H1 (cell line): Measurements from ENCODE around the gene LIPG. TPM values are rescaled to one million over a fixed set of nuclear protein-coding genes. Genes with fewer than 3 reads are reported as not detected.

Source experiments
- CTCF ChIA-PET: fragments of 300-600 bp; sonication (Branson Sonifier 250); formaldehyde crosslinking; loops from one replicate; lab custom pipeline; 2021; ENCODE audit not compliant: partially characterized antibody; lab: Charles Lee
- POLR2A ChIA-PET: fragments of 300-600 bp; sonication (Branson Sonifier 250); formaldehyde crosslinking; loops from one replicate; lab custom pipeline; 2021; ENCODE audit warnings: inconsistent platforms; ENCODE audit not compliant: partially characterized antibody; lab: Charles Lee
- DNase-seq, 2 experiments: peaks; one replicate each; pipeline versions ENCODE4 v3.0.0 to v3.0.0-alpha.2; 2010 to 2022; ENCODE audit warnings: low spot score in 2 of 2, low read depth in 1 of 2, mixed read lengths in 1 of 2
- FAIRE-seq: peaks from 2 replicates; lab custom pipeline; 2011; peaks lifted over from hg19 to GRCh38; lab: Jason Lieb, UNC
- H2AFZ ChIP-seq: 2 replicates; pipeline ENCODE4 v1.8.1; 2012; ENCODE audit warnings: low read length, inconsistent platforms
- H2AK5ac ChIP-seq: 2 replicates; pipeline ENCODE4 v1.6.1; 2013; ENCODE audit warnings: low read depth, low read length
- H2BK120ac ChIP-seq: replicated peaks from 2 replicates; pipeline ENCODE3; 2013; ENCODE audit warnings: low read depth, low read length, inconsistent platforms
- H2BK12ac ChIP-seq: 2 replicates; pipeline ENCODE4 v1.6.1; 2013; ENCODE audit warnings: low read depth, low read length
- H2BK15ac ChIP-seq: 2 replicates; pipeline ENCODE4 v1.6.1; 2013; ENCODE audit warnings: low read length
- H2BK20ac ChIP-seq: 2 replicates; pipeline ENCODE4 v1.6.1; 2013; ENCODE audit warnings: low read length
- H2BK5ac ChIP-seq: 2 replicates; pipeline ENCODE4 v1.6.1; 2013; ENCODE audit warnings: low read depth, low read length
- H3K14ac ChIP-seq: 2 replicates; pipeline ENCODE4 v1.6.1; 2013; ENCODE audit warnings: inconsistent platforms; ENCODE audit not compliant: insufficient read length
- H3K18ac ChIP-seq: 2 replicates; pipeline ENCODE4 v1.6.1; 2013; ENCODE audit warnings: low read length; ENCODE audit errors: extremely low read depth
- H3K23ac ChIP-seq: 2 replicates; pipeline ENCODE4 v1.6.1; 2013; ENCODE audit warnings: inconsistent platforms; ENCODE audit not compliant: insufficient read length
- H3K23me2 ChIP-seq: 2 replicates; pipeline ENCODE4 v1.6.1; 2013; ENCODE audit warnings: low read depth, low read length
- H3K27ac ChIP-seq: 2 replicates; pipeline ENCODE4 v1.6.1; 2011; ENCODE audit warnings: low read depth, low read length, inconsistent platforms
- H3K27me3 ChIP-seq, 4 experiments: replicated peaks in 1 of 4; 1 replicate in 1 of 4; 2 replicates in 3 of 4; pipeline versions ENCODE4 v1.6.1 to v1.8.1; 2011 to 2013; ENCODE audit warnings: low read length in 3 of 4, mild to moderate bottlenecking in 3 of 4, inconsistent platforms in 2 of 4, mixed read lengths in 2 of 4, moderate library complexity in 1 of 4; ENCODE audit not compliant: control insufficient read depth in 3 of 4, insufficient read depth in 3 of 4; ENCODE audit errors: extremely low read depth in 1 of 4
- H3K36me3 ChIP-seq, 4 experiments: 2 replicates each; pipeline versions ENCODE4 v1.6.1 to v1.8.1; 2011 to 2013; ENCODE audit warnings: mild to moderate bottlenecking in 4 of 4, low read length in 3 of 4, moderate library complexity in 2 of 4, control low read depth in 1 of 4, inconsistent platforms in 1 of 4; ENCODE audit not compliant: insufficient read depth in 4 of 4, control insufficient read depth in 2 of 4
- H3K4ac ChIP-seq: replicated peaks from 2 replicates; pipeline ENCODE3; 2013; ENCODE audit warnings: low read length, low read depth, mixed read lengths, inconsistent platforms; ENCODE audit not compliant: insufficient read length
- H3K4me1 ChIP-seq, 4 experiments: replicated peaks in 1 of 4; 1 replicate in 1 of 4; 2 replicates in 3 of 4; pipeline versions ENCODE4 v1.6.1 to v1.8.1; 2011 to 2013; ENCODE audit warnings: low read length in 3 of 4, inconsistent platforms in 2 of 4, mixed read lengths in 1 of 4; ENCODE audit not compliant: insufficient read depth in 4 of 4, control insufficient read depth in 3 of 4
- H3K4me2 ChIP-seq, 2 experiments: 2 replicates each; pipeline versions ENCODE4 v1.6.1 to v1.8.1; 2011 to 2013; ENCODE audit warnings: low read depth in 2 of 2, low read length in 2 of 2, control low read depth in 1 of 2, inconsistent platforms in 1 of 2, mild to moderate bottlenecking in 1 of 2; ENCODE audit not compliant: insufficient read depth in 1 of 2
- H3K4me3 ChIP-seq, 4 experiments: fragments of 200-600, 300-600 bp in 1 of 4; sonication (generic), shearing (Covaris generic), sonication (Bioruptor Twin) in 1 of 4; 2 replicates each; pipeline versions ENCODE4 v1.5.1 to v1.8.1; 2011 to 2016; ENCODE audit warnings: low read length in 4 of 4, low read depth in 3 of 4, control low read depth in 2 of 4, inconsistent platforms in 2 of 4, mild to moderate bottlenecking in 2 of 4, mixed read lengths in 1 of 4, moderate library complexity in 1 of 4; ENCODE audit not compliant: insufficient read depth in 2 of 4; ENCODE audit errors: extremely low read depth in 1 of 4
- H3K56ac ChIP-seq: replicated peaks from 2 replicates; pipeline ENCODE3; 2013; ENCODE audit warnings: low read depth, mild to moderate bottlenecking, mixed read lengths, low read length, inconsistent platforms; ENCODE audit not compliant: insufficient read length
- H3K79me1 ChIP-seq: 2 replicates; pipeline ENCODE4 v1.6.1; 2013; ENCODE audit warnings: low read depth, low read length, control low read depth
- H3K79me2 ChIP-seq, 2 experiments: 2 replicates each; pipeline versions ENCODE4 v1.6.1 to v1.8.1; 2012 to 2013; ENCODE audit warnings: low read length in 2 of 2, mild to moderate bottlenecking in 2 of 2, inconsistent platforms in 1 of 2; ENCODE audit not compliant: insufficient read depth in 2 of 2, control insufficient read depth in 1 of 2
- H3K9ac ChIP-seq, 4 experiments: replicated peaks in 1 of 4; 1 replicate in 1 of 4; 2 replicates in 3 of 4; pipeline versions ENCODE4 v1.6.1 to v1.8.1; 2011 to 2013; ENCODE audit warnings: low read depth in 3 of 4, low read length in 3 of 4, control low read depth in 2 of 4, mild to moderate bottlenecking in 2 of 4, moderate library complexity in 2 of 4, inconsistent platforms in 1 of 4; ENCODE audit errors: extremely low read depth in 1 of 4
- H3K9me3 ChIP-seq, 2 experiments: 2 replicates each; pipeline versions ENCODE4 v1.6.1 to v1.8.1; 2012 to 2013; ENCODE audit warnings: mild to moderate bottlenecking in 2 of 2, moderate library complexity in 2 of 2, control low read depth in 1 of 2, inconsistent platforms in 1 of 2, low read depth in 1 of 2, low read length in 1 of 2, mixed read lengths in 1 of 2; ENCODE audit not compliant: insufficient read depth in 2 of 2
- H4K20me1 ChIP-seq, 2 experiments: replicated peaks in 1 of 2; 2 replicates each; pipeline versions ENCODE3 to v1.8.1; 2011 to 2013; ENCODE audit warnings: inconsistent platforms in 2 of 2, low read length in 2 of 2, mild to moderate bottlenecking in 1 of 2; ENCODE audit not compliant: insufficient read depth in 2 of 2, control insufficient read depth in 1 of 2
- H4K5ac ChIP-seq: 2 replicates; pipeline ENCODE4 v1.6.1; 2013; ENCODE audit warnings: low read length, low read depth, mixed read lengths, inconsistent platforms; ENCODE audit not compliant: insufficient read length
- H4K8ac ChIP-seq: 2 replicates; pipeline ENCODE4 v1.8.0; 2013; ENCODE audit warnings: mild to moderate bottlenecking, moderate library complexity, low read length, inconsistent platforms; ENCODE audit not compliant: insufficient read depth; ENCODE audit errors: extremely low read depth
- H4K91ac ChIP-seq: replicated peaks from 2 replicates; pipeline ENCODE3; 2013; ENCODE audit warnings: low read length, mixed read lengths, inconsistent platforms; ENCODE audit not compliant: insufficient read length
- CHD1 ChIP-seq: IDR thresholded peaks from 2 replicates; pipeline ENCODE4 v1.6.1; 2012; ENCODE audit warnings: low read depth, low read length, improper control_type of control experiment
- CREB1 ChIP-seq: IDR thresholded peaks from 2 replicates; pipeline ENCODE4 v1.6.1; 2012; ENCODE audit warnings: inconsistent platforms
- HDAC2 ChIP-seq, 2 experiments: fragments of 300-600 bp in 1 of 2; sonication (generic) in 1 of 2; IDR thresholded peaks; 2 replicates each; pipeline ENCODE4 v1.6.1; 2011 to 2012; ENCODE audit warnings: low read depth in 2 of 2, low read length in 2 of 2, mild to moderate bottlenecking in 2 of 2, moderate library complexity in 2 of 2, borderline replicate concordance in 1 of 2, inconsistent platforms in 1 of 2
- POLR2A ChIP-seq, 2 experiments: IDR thresholded peaks; 1 replicate in 1 of 2; 2 replicates in 1 of 2; pipeline ENCODE4 v1.6.1; 2011; ENCODE audit warnings: low read depth in 2 of 2, low read length in 2 of 2, mild to moderate bottlenecking in 2 of 2; ENCODE audit errors: control extremely low read depth in 1 of 2
- RAD21 ChIP-seq, 2 experiments: IDR thresholded peaks in 1 of 2; conservative IDR thresholded peaks in 1 of 2; 2 replicates each; pipeline ENCODE4 v1.6.1; 2011; ENCODE audit warnings: low read depth in 2 of 2, low read length in 2 of 2, improper control_type of control experiment in 1 of 2, inconsistent platforms in 1 of 2, mild to moderate bottlenecking in 1 of 2, moderate library complexity in 1 of 2
- RFX5 ChIP-seq: IDR thresholded peaks from 2 replicates; pipeline ENCODE4 v1.6.1; 2011; ENCODE audit warnings: low read depth, low read length, improper control_type of control experiment, borderline replicate concordance
- SAP30 ChIP-seq: fragments of 300-600 bp; sonication (generic); IDR thresholded peaks from 2 replicates; pipeline ENCODE4 v1.7.1; 2012; ENCODE audit warnings: low read length, moderate library complexity, mild to moderate bottlenecking, inconsistent platforms; ENCODE audit not compliant: insufficient read depth, insufficient replicate concordance
- SRF ChIP-seq: IDR thresholded peaks from 2 replicates; pipeline ENCODE4 v1.6.1; 2011; ENCODE audit warnings: mild to moderate bottlenecking, low read depth, low read length, moderate library complexity
- YY1 ChIP-seq: IDR thresholded peaks from 2 replicates; pipeline ENCODE4 v1.6.1; 2011; ENCODE audit warnings: low read depth, mild to moderate bottlenecking, low read length
- WGBS, 2 experiments: shearing (Covaris generic) in 1 of 2; methylation state at CpG; one replicate each; pipeline versions ENCODE4 v1.1.6 to v1.1.7; 2013 to 2015; ENCODE audit warnings: low lambda C conversion rate in 2 of 2, mixed read lengths in 2 of 2, inconsistent platforms in 1 of 2, low coverage in 1 of 2, missing lambda C conversion rate in 1 of 2; ENCODE audit not compliant: insufficient replicate concordance in 2 of 2, insufficient coverage in 1 of 2, insufficient read length in 1 of 2; ENCODE audit errors: extremely low coverage in 1 of 2, missing lambda C conversion rate in 1 of 2; 5-methylcytosine and 5-hydroxymethylcytosine counted together
- polyA plus RNA-seq, 7 experiments: library from polyadenylated mRNA; depleted of rRNA in 3 of 7; stranded (reverse) in 5 of 7; unstranded in 2 of 7; fragments of >200 nt in 5 of 7; fragments of 200-250 nt in 2 of 7; gene quantifications; 1 replicate in 5 of 7; 2 replicates in 1 of 7; 4 replicates in 1 of 7; pipeline versions ENCODE4 v1.2.1 to v1.2.3, GENCODE V29; 2011 to 2013; ENCODE audit warnings: missing spikeins in 2 of 7, mixed read lengths in 2 of 7
- total RNA-seq: library from RNA; stranded (reverse); fragmentation: NEBNext Ultra II Directional; extraction: Animal tissue kit (Norgen Biotek cat#: 25700); gene quantifications from 2 replicates; pipeline ENCODE4 v1.2.1, GENCODE V29; 2021
- TF ChIP-seq, protein P1 (sequence below): IDR thresholded peaks from 2 replicates; pipeline ENCODE4 v1.6.1; 2011; ENCODE audit warnings: low read depth, mild to moderate bottlenecking, low read length; ENCODE audit not compliant: insufficient read depth

LIPG gene
- total and polyA plus RNA-seq, 2 of the 8 experiments (the other 6 are each of a cell fraction or from before 2014, with no cell fraction given) = 9.2 to 9.8 TPM

DNA sequence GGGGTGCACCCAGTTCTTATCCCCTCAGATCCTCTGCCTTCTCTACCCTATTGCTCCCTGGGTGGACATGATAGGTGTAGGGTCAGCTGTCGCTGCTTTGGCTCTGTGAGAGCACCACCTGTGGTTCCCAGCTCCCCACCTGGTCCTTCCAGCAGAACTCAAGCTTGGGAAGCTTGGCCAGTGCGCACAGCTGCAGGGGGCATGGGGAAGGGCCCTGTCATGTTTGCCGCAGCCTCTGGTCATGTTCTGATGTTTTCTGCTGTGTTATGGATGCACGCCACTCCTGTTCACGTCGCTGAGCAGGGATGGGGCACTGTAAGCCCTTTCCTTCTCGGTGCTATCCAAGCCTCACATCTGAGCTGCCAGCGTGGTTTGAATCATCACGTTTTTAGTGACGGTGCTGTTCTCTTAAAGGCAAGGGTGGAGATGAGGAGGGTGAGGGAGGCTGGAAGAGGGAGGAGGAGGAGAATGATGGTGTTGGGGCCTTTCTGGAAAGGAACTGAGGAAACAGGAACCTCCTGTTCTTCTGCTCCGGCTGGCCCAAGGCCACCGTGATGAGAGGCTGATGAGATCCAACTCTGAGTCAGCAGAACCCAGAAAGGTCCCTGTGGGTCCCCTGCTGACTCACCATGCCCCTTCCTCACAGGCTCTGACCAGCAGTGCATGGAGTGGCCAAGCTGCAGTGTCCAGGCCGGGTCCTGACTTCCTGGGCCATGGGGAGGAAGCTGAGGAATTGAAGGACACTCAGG lies 78.0 kb downstream of the LIPG start:
- no peak overlapping the region for H2BK5ac ChIP-seq
- no peak overlapping the region for H2BK20ac ChIP-seq
- no peaks in the 10 kb centered on the region for H3K36me3 ChIP-seq
- H2AFZ ChIP-seq = no peak overlapping the region
- H3K4me3 ChIP-seq = no peak overlapping the region
- H4K5ac ChIP-seq = no peak overlapping the region
- no peaks in the 10 kb centered on the region for H3K23me2 ChIP-seq
- no peak overlapping the region for H3K4ac ChIP-seq
- no peaks in the 10 kb centered on the region for H3K27me3 ChIP-seq
- no peak overlapping the region for H3K4me2 ChIP-seq
- H2BK15ac ChIP-seq = no peak overlapping the region
- DNase-seq (no peak), FAIRE-seq (no peak)
- no peak overlapping the region for H3K14ac ChIP-seq
- no peaks in the 10 kb centered on the region for H3K4me1 ChIP-seq
- no peak overlapping the region for H3K56ac ChIP-seq
- WGBS, 2 experiments = 87% methylated on average over 11 of the region's 13 CpGs; no CpG with 5 or more reads in 1 of the 2 experiments
- H2AK5ac ChIP-seq = no peak overlapping the region
- H3K18ac ChIP-seq = no peak overlapping the region
- no peak overlapping the region for H2BK120ac ChIP-seq
- H3K23ac ChIP-seq = no peak overlapping the region
- ChIA-PET CTCF (interaction anchor here (0.9 to 2.2 kb wide), 3 partner anchors 11 to 28 kb away, joined by 3 to 9 read pairs (median 3); no protein-coding TSS in a partner anchor), POLR2A (interaction anchor here (0.7 kb wide), 1 partner anchor 14 kb away, joined by 3 read pairs; no protein-coding TSS in a partner anchor)
- no peaks in the 10 kb centered on the region for H3K79me1 ChIP-seq
- no peaks in the 10 kb centered on the region for H4K20me1 ChIP-seq
- H3K27ac ChIP-seq = no peak overlapping the region
- no peak overlapping the region for H3K9ac ChIP-seq
- 0 out of 2 replicates have a peak overlapping the region, but pooled peaks have one; percentile 11 for H4K8ac ChIP-seq
- no peak overlapping the region for H2BK12ac ChIP-seq
- peaks cover 0 to 3% of the 10 kb centered on the region in 2 experiments; a peak in 1 of 4 replicates for H3K9me3 ChIP-seq
- TF ChIP-seq RFX5 (no peak), YY1 (no peak), SRF (no peak), POLR2A (IDR thresholded peaks at IDR 0.05; ENCODE audit: control extremely low read depth in 1 of 2, low read depth in 2 of 2, low read length in 2 of 2) (no peak), CHD1 (no peak), RAD21 (IDR thresholded peaks at IDR 0.05 in 1 of 2, conservative IDR thresholded peaks at IDR 0.05 in 1 of 2; ENCODE audit: low read depth in 2 of 2, low read length in 2 of 2) (no peak), HDAC2 (IDR thresholded peaks at IDR 0.05; ENCODE audit: borderline replicate concordance in 1 of 2, low read depth in 2 of 2, low read length in 2 of 2) (no peak), CREB1 (no peak), SAP30 (no peak)
- TF ChIP-seq, protein P1, sequence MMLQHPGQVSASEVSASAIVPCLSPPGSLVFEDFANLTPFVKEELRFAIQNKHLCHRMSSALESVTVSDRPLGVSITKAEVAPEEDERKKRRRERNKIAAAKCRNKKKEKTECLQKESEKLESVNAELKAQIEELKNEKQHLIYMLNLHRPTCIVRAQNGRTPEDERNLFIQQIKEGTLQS = no peak
- no peaks in the 10 kb centered on the region for H3K79me2 ChIP-seq
- no peak overlapping the region for H4K91ac ChIP-seq
